Central memory CD8-positive, alpha-beta T cell (primary cell): ENCODE measurements around the gene C10orf62.
A peak's percentile ranks its signal among the peaks of the same experiment; 100 is the strongest.
"Not testable (repeated sequence)": the region's sequence is repeated elsewhere in the genome, so short reads cannot be mapped to it uniquely, and the experiment has no call there.

Source experiments
- ATAC-seq: fragments of 150-1000 bp; cut with Tn5 transposase; replicated peaks from 2 replicates; pipeline ENCODE4 v1.10.0; 2022; ENCODE audit warnings: mild to moderate bottlenecking, moderate FRiP score, moderate number of reproducible peaks; ENCODE audit not compliant: poor library complexity, severe bottlenecking; ENCODE audit errors: extremely low read depth
- DNase-seq, 2 donors: peaks; one replicate each; pipeline ENCODE4 v3.0.0; 2021; ENCODE audit warnings: low spot score in 2 of 2
- H3K27ac Mint-ChIP-seq: one replicate; pipeline ENCODE4 v1.8.0; 2022; ENCODE audit warnings: low read depth, mild to moderate bottlenecking, moderate library complexity, mixed read lengths
- H3K27me3 Mint-ChIP-seq: one replicate; pipeline ENCODE4 v1.8.0; 2022; ENCODE audit warnings: mixed read lengths
- H3K36me3 Mint-ChIP-seq: one replicate; pipeline ENCODE4 v1.8.0; 2022; ENCODE audit warnings: mild to moderate bottlenecking, moderate library complexity, mixed read lengths; ENCODE audit not compliant: insufficient read depth
- H3K4me1 Mint-ChIP-seq: one replicate; pipeline ENCODE4 v1.8.0; 2022; ENCODE audit warnings: mixed read lengths
- H3K4me3 Mint-ChIP-seq: one replicate; pipeline ENCODE4 v1.8.0; 2022; ENCODE audit warnings: mild to moderate bottlenecking, moderate library complexity, mixed read lengths
- H3K9me3 Mint-ChIP-seq: one replicate; pipeline ENCODE4 v1.8.0; 2022; ENCODE audit warnings: mixed read lengths

Gene C10orf62

GRCh38 chr10:97632949-97633884 is 43.7 kb downstream of the C10orf62 start, which contains the start of gene MORN4:
MORN4 (minus strand) TSS chr10:97633500; CDS start chr10:97619653, 13,847 bp downstream.
- Mint-ChIP-seq H3K4me1 (peaks cover 7% of the 10 kb centered on the region), H3K27ac (peak within 1 kb of the TSS; percentile 62), H3K9me3 (no peaks in the 10 kb centered on the region), H3K27me3 (no peaks in the 10 kb centered on the region), H3K4me3 (peak within 1 kb of the TSS; percentile 87), H3K36me3 (peaks cover 7% of the 10 kb centered on the region)
- ATAC-seq = peak; percentile 100
- DNase-seq = peak; percentile 83 to 84

DNA sequence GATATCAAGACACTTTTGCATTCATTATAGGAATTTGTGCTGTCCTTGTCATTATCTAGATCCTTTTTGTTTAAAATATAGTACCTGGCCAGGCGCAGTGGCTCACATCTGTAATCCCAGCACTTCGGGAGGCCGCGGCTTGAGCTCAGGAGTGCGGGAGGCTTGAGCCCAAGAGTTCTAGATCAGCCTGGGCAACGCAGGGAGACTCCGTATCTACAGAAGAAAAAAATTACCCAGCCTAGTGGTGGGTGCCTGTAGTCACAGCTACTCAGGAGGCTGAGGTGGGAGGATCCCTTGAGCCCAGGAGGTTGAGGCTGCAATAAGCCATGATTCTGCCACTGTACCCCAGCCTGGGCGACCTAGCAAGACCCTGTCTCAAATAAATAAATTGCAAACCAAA is 44.4 kb downstream of the C10orf62 start:
- DNase-seq (no peak), ATAC-seq (no peak)
- Mint-ChIP-seq H3K4me3 (peak overlapping the region; percentile 87), H3K36me3 (peaks cover 7% of the 10 kb centered on the region), H3K27ac (no peak overlapping the region), H3K9me3 (no peaks in the 10 kb centered on the region), H3K4me1 (peaks cover 7% of the 10 kb centered on the region), H3K27me3 (no peaks in the 10 kb centered on the region)

DNA sequence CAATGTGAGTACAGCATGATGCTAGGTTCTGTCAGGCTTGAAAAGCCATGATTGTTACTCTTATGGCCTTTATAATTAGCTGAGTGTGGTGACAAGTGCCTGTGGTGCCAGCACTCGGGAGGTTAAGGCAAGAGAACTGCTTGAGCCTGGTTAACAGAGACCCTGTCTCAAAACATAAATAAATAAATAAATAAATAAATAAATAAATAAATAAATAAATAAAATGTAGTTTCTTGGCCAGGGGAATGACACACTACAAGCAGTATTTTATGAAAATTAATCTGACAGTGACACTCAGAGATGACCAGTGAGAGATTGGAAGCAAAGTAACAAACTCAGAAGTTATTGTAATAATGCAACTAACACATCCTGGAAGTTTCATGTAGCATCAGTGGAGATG is 46.1 kb downstream of the C10orf62 start:
- DNase-seq = no peak
- Mint-ChIP-seq H3K9me3 (no peaks in the 10 kb centered on the region), H3K4me1 (peaks cover 12% of the 10 kb centered on the region), H3K27ac (no peak overlapping the region), H3K4me3 (no peak overlapping the region), H3K27me3 (no peaks in the 10 kb centered on the region), H3K36me3 (peaks cover 10% of the 10 kb centered on the region)
- ATAC-seq = no peak

- DNase-seq, ATAC-seq, H3K9me3 Mint-ChIP-seq, H3K36me3 Mint-ChIP-seq, H3K27me3 Mint-ChIP-seq, H3K4me3 Mint-ChIP-seq, H3K27ac Mint-ChIP-seq: not testable (repeated sequence)
- peaks cover 23% of the 10 kb centered on the region for H3K4me1 Mint-ChIP-seq
Measured at GRCh38 chr10:97639090-97639489, 49.6 kb downstream of the C10orf62 start.

DNA sequence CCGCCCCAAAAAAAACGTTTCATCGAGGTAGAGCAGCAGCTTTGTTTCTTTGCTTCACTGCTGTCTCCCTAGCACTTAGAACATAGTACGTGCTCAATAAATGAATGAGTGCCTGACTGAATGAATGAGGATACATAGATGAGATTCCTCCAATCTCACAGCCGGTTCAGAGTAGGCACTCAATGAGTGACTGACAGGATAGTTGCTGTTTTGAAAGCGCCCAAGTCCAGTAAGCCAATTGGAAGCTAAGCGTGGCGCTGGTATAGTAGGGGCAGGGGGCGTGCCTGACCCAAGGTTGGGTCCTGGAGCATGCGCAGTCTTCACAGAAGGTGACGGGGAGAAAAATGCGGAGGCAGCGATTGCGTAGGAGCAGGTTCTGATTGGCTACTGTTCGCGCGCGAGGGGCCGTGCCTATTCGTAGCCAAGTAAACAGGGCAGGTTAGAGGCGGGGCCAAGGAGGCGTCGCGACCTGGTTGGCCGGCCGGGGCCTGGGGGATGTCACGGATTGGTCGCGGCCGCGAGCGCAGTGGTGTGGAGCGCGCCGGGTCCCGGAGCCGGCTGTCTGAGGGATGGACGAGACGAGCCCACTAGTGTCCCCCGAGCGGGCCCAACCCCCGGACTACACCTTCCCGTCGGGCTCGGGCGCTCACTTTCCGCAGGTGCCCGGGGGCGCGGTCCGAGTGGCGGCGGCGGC is 50.8 kb downstream of the C10orf62 start, which contains the start of gene PI4K2A:
Gene PI4K2A (plus strand): TSS at position 498 of the 694 bp plus-strand sequence. CDS start 72 bp downstream, at position 570.
- H3K9me3 Mint-ChIP-seq = no peaks in the 10 kb centered on the region
- DNase-seq (peak; percentile 92 to 98), ATAC-seq (peak; percentile 99)
- peak within 1 kb of the TSS; percentile 74 for H3K4me3 Mint-ChIP-seq
- no peaks in the 10 kb centered on the region for H3K27me3 Mint-ChIP-seq
- H3K36me3 Mint-ChIP-seq = peaks cover 8% of the 10 kb centered on the region
- H3K27ac Mint-ChIP-seq = peak within 1 kb of the TSS; percentile 75
- H3K4me1 Mint-ChIP-seq = peaks cover 23% of the 10 kb centered on the region
